MCF 10A (cell line): ENCODE results near the gene CCDC141. TPM values are rescaled to one million over a fixed set of nuclear protein-coding genes. Genes with fewer than 3 reads are reported as not detected.

Source experiments
- BruUV-seq: library from RNA; stranded (reverse); fragments of 400-500 nt; replicated peaks from 2 replicates; lab custom pipeline; 2021; lab: Mats Ljungman, UMichigan
- CTCF ChIA-PET: fragments of 300-600 bp; sonication (Branson Sonifier 250); formaldehyde crosslinking; extraction: SDS; loops from one replicate; lab custom pipeline; 2021; ENCODE audit warnings: antibody characterized with exemption, inconsistent platforms; lab: Yijun Ruan, JAX
- POLR2A ChIA-PET: fragments of 300-600, 350-650 bp; sonication (Branson Sonifier 250); formaldehyde crosslinking; extraction: SDS; loops from one replicate; lab custom pipeline; 2020; ENCODE audit warnings: antibody characterized with exemption, inconsistent platforms; lab: Yijun Ruan, JAX
- DNase-seq: peaks from one replicate; pipeline ENCODE4 v3.0.0-alpha.2; 2018; ENCODE audit not compliant: unreplicated experiment
- H3K27ac Mint-ChIP-seq: one replicate; pipeline ENCODE4 v1.8.0; 2022; ENCODE audit warnings: mild to moderate bottlenecking, low read depth, mixed read lengths; ENCODE audit not compliant: unreplicated experiment
- H3K27me3 Mint-ChIP-seq: one replicate; pipeline ENCODE4 v1.8.0; 2022; ENCODE audit warnings: mixed read lengths; ENCODE audit not compliant: insufficient read depth, unreplicated experiment
- H3K36me3 Mint-ChIP-seq: one replicate; pipeline ENCODE4 v1.8.0; 2022; ENCODE audit warnings: mild to moderate bottlenecking, moderate library complexity, mixed read lengths; ENCODE audit not compliant: insufficient read depth, unreplicated experiment
- H3K4me1 Mint-ChIP-seq: one replicate; pipeline ENCODE4 v1.8.0; 2022; ENCODE audit warnings: mixed read lengths; ENCODE audit not compliant: insufficient read depth, unreplicated experiment
- H3K4me3 Mint-ChIP-seq: one replicate; pipeline ENCODE4 v1.8.0; 2022; ENCODE audit warnings: mild to moderate bottlenecking, moderate library complexity, mixed read lengths; ENCODE audit not compliant: unreplicated experiment
- H3K9me3 Mint-ChIP-seq: one replicate; pipeline ENCODE4 v1.8.0; 2022; ENCODE audit warnings: mixed read lengths; ENCODE audit not compliant: unreplicated experiment
- intact Hi-C: fragments of 100-400 bp; cut with micrococcal nuclease; formaldehyde crosslinking; loops from 2 replicates; pipeline ENCODE4 v1.14.1; 2022
- total RNA-seq: library from RNA; stranded (reverse); gene quantifications from 2 replicates; pipeline ENCODE4 v1.2.3, GENCODE V29; 2022
- TF ChIP-seq, protein P1 (sequence below): fragments of 200-600 bp; IDR thresholded peaks from one replicate; pipeline ENCODE4 v1.8.0; 2022; ENCODE audit warnings: antibody characterized with exemption, mild to moderate bottlenecking; ENCODE audit not compliant: unreplicated experiment

Gene CCDC141
- total RNA-seq, 1 experiment from 2014 or later = not detected

DNA sequence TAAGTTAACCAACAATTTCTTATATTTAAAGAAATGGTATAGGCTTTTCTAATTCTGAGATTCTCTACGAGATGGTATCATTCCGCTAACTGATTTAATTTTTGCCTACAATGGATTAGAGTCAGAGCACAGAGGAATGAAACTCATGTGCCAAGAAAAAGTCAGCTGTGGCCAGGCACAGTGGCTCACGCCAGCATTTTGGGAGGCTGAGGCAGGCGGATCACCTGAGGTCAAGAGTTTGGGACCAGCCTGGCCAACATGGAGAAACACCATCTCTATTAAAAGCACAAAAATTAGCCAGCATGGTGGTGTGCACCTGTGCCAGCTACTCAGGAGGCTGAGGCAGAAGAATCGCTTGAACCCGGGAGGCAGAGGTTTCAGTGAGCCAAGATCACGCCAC, 225.8 kb downstream of the CCDC141 start:
- DNase-seq = no peak
- Mint-ChIP-seq H3K36me3 (no peaks in the 10 kb centered on the region), H3K27ac (no peak overlapping the region), H3K9me3 (no peaks in the 10 kb centered on the region), H3K27me3 (no peaks in the 10 kb centered on the region), H3K4me1 (no peaks in the 10 kb centered on the region), H3K4me3 (no peak overlapping the region)
- ChIA-PET CTCF (interaction anchor here (1.2 kb wide), 1 partner anchor 28 kb away, joined by 4 read pairs; no protein-coding TSS in a partner anchor), POLR2A (no interaction called here)
- intact Hi-C loops = no loop called here
- no TSS peak for BruUV-seq
- TF ChIP-seq, protein P1, sequence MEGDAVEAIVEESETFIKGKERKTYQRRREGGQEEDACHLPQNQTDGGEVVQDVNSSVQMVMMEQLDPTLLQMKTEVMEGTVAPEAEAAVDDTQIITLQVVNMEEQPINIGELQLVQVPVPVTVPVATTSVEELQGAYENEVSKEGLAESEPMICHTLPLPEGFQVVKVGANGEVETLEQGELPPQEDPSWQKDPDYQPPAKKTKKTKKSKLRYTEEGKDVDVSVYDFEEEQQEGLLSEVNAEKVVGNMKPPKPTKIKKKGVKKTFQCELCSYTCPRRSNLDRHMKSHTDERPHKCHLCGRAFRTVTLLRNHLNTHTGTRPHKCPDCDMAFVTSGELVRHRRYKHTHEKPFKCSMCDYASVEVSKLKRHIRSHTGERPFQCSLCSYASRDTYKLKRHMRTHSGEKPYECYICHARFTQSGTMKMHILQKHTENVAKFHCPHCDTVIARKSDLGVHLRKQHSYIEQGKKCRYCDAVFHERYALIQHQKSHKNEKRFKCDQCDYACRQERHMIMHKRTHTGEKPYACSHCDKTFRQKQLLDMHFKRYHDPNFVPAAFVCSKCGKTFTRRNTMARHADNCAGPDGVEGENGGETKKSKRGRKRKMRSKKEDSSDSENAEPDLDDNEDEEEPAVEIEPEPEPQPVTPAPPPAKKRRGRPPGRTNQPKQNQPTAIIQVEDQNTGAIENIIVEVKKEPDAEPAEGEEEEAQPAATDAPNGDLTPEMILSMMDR = no peak

DNA sequence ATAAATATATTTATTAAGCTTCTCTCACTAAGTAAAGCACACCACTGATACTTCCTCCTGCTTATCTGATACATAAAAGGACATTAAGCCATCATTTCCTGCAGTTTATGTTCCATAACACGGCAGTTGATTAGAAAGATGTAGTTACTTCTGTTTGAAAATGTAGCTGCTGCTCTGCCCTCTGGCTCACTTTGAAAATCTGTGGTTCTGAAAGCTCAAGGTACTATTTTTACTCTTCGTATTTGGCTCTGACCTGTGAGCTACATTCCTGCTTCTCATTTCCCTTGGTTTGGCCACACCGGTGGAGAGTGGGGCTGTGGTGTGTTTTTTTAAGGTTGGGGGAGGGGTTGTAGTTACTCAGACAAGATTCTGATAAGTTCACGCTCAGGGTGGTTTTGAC, 229.9 kb downstream of the CCDC141 start:
- Mint-ChIP-seq H3K27me3 (no peaks in the 10 kb centered on the region), H3K36me3 (no peaks in the 10 kb centered on the region), H3K4me1 (no peaks in the 10 kb centered on the region), H3K4me3 (no peak overlapping the region), H3K27ac (no peak overlapping the region), H3K9me3 (no peaks in the 10 kb centered on the region)
- intact Hi-C loops = no loop called here
- TF ChIP-seq, protein P1 = no peak
- no TSS peak for BruUV-seq
- POLR2A ChIA-PET = interaction anchor here (1.2 kb wide), 2 partner anchors 12 to 20 kb away, joined by 3 read pairs; no protein-coding TSS in a partner anchor
- no peak for DNase-seq
- CTCF ChIA-PET = interaction anchor here (1.0 kb wide), 2 partner anchors 58 to 71 kb away, joined by 3 to 9 read pairs; no protein-coding TSS in a partner anchor

DNA sequence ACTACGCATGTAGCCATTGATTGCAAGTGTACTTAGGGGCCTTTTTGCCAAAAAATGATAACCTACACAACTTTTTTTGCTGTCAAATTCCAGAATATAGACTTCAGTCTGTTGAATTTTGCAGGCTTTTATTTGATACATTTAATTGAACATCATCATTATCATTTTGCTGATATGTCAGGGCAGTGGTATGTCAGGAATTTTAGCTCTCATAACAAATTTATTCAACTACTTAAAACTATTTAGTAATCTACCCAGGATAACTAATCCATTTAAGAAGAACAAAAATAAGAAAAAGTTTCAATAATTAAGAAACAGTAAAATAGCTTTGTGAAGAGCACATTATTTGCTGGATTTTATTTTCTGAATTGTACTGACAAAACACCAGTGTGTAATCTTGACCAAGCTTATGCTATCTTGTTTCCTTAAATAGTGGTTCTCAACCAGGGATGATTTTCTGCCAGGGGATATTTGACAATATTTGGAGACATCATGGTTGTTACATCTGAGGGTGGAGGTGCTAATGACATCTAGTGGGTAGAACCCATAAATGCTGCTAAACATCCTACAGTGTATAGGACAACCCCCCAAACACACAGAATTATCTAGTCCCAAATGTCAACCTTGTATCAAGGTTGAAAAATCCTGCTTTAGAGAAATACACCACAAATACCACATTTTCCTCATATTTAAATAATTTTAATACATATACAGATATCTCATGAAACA, 230.6 kb downstream of the CCDC141 start:
- Mint-ChIP-seq H3K27me3 (no peaks in the 10 kb centered on the region), H3K9me3 (no peaks in the 10 kb centered on the region), H3K4me3 (no peak overlapping the region), H3K27ac (no peak overlapping the region), H3K36me3 (no peaks in the 10 kb centered on the region), H3K4me1 (no peaks in the 10 kb centered on the region)
- no TSS peak for BruUV-seq
- ChIA-PET POLR2A (interaction anchor here (1.2 kb wide), 2 partner anchors 13 to 20 kb away, joined by 3 read pairs; no protein-coding TSS in a partner anchor), CTCF (interaction anchor here (0.8 kb wide), 1 partner anchor 56 kb away, joined by 5 read pairs; no protein-coding TSS in a partner anchor)
- DNase-seq = no peak
- intact Hi-C loops = no loop called here
- TF ChIP-seq, protein P1 = no peak

DNA sequence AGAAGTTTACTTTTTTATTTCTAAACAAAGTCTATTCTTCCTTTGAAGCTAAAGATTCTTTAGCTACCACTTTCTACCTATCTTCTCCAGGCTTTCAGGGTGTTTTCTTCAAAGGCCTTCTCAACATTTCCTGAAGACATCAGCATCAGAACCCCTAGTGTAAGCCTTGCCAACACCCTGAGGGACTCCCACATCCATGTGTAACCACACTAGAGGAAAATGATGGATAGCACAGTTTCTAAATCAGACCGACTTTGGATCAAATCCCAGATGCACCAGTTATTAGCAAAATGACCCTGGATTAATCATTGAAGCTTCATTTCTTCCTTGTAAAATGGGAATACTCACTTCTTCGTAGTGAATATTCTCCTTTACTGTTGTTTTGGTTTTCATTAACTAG, 238.0 kb downstream of the CCDC141 start:
- POLR2A ChIA-PET = no interaction called here
- intact Hi-C loops = no loop called here
- TF ChIP-seq, protein P1 = no peak
- CTCF ChIA-PET = interaction anchor here (1.1 kb wide), 1 partner anchor 11 kb away, joined by 4 read pairs; no protein-coding TSS in a partner anchor
- no peaks in the 10 kb centered on the region for H3K4me1 Mint-ChIP-seq
- H3K36me3 Mint-ChIP-seq = peaks cover 6% of the 10 kb centered on the region
- no peak overlapping the region for H3K4me3 Mint-ChIP-seq
- no peak overlapping the region for H3K27ac Mint-ChIP-seq
- BruUV-seq = no TSS peak
- DNase-seq = no peak
- H3K9me3 Mint-ChIP-seq = no peaks in the 10 kb centered on the region
- no peaks in the 10 kb centered on the region for H3K27me3 Mint-ChIP-seq
